Umbilical cord (tissue), 2 donors: Measurements from ENCODE around the gene CYTH3. TPM values are rescaled to one million over a fixed set of nuclear protein-coding genes. Genes with fewer than 3 reads are reported as not detected.
A peak's percentile ranks its signal among the peaks of the same experiment; 100 is the strongest.

Experiments used
- DNase-seq: peaks from one replicate; pipeline ENCODE4 v3.0.0-alpha.2; 2015; ENCODE audit warnings: low spot score
- total RNA-seq: library from RNA; depleted of rRNA; stranded (reverse); fragments of >200 nt; gene quantifications from one replicate; pipeline ENCODE4 v1.2.3, GENCODE V29; 2014; ENCODE audit warnings: low replicate concordance; ENCODE audit not compliant: insufficient read depth

The CYTH3 gene
- total RNA-seq, 1 donor from 2014 or later = 31.1 TPM

GRCh38 chr7:6258440-6259182 is 13.8 kb downstream of the CYTH3 start:
- peak; percentile 65 for DNase-seq

- no peak for DNase-seq
These were observed 14.7 kb downstream of the CYTH3 start for GRCh38 chr7:6257675-6258074.

- DNase-seq = no peak
These were observed 15.5 kb downstream of the CYTH3 start for GRCh38 chr7:6256677-6257535.

GRCh38 chr7:6256109-6256483 is 16.3 kb downstream of the CYTH3 start:
- no peak for DNase-seq

GRCh38 chr7:6254866-6255265 is 17.6 kb downstream of the CYTH3 start:
- DNase-seq = no peak

GRCh38 chr7:6252748-6253147 is 19.7 kb downstream of the CYTH3 start:
- DNase-seq = no peak

GRCh38 chr7:6252341-6252746 is 20.1 kb downstream of the CYTH3 start:
- no peak for DNase-seq

GRCh38 chr7:6251653-6252052 is 20.8 kb downstream of the CYTH3 start:
- no peak for DNase-seq

GRCh38 chr7:6250364-6250833 is 22.0 kb downstream of the CYTH3 start:
- DNase-seq = no peak

- DNase-seq = no peak
These were observed 23.4 kb downstream of the CYTH3 start for GRCh38 chr7:6249043-6249442.

GRCh38 chr7:6248581-6248980 is 23.8 kb downstream of the CYTH3 start:
- DNase-seq = peak; percentile 61

GRCh38 chr7:6246251-6246917 is 26.0 kb downstream of the CYTH3 start:
- DNase-seq = no peak

- DNase-seq = no peak
These were observed 28.4 kb downstream of the CYTH3 start for GRCh38 chr7:6244021-6244420.

GRCh38 chr7:6243168-6243567 is 29.3 kb downstream of the CYTH3 start:
- DNase-seq = no peak

- DNase-seq = no peak
These were observed 29.9 kb downstream of the CYTH3 start for GRCh38 chr7:6242561-6242960.

- no peak for DNase-seq
These were observed 30.8 kb downstream of the CYTH3 start for GRCh38 chr7:6241607-6241973.

- no peak for DNase-seq
These were observed 34.0 kb downstream of the CYTH3 start for GRCh38 chr7:6238309-6238925.

- no peak for DNase-seq
These were observed 34.7 kb downstream of the CYTH3 start for GRCh38 chr7:6237730-6238129.

- DNase-seq = no peak
These were observed 35.4 kb downstream of the CYTH3 start for GRCh38 chr7:6237011-6237410.

GRCh38 chr7:6235029-6235871 is 37.2 kb downstream of the CYTH3 start:
- no peak for DNase-seq

GRCh38 chr7:6234384-6234783 is 38.0 kb downstream of the CYTH3 start:
- DNase-seq = no peak
